Omental fat pad (tissue), 4 donors: ENCODE measurements around the gene MAPRE2. TPM values are rescaled to one million over a fixed set of nuclear protein-coding genes. Genes with fewer than 3 reads are reported as not detected.

Source experiments
- ATAC-seq: fragments of 150-250 bp; one replicate; pipeline ENCODE4 v1.9.1; 2016; ENCODE audit warnings: mild to moderate bottlenecking, moderate library complexity; ENCODE audit not compliant: low FRiP score
- DNase-seq: peaks from one replicate; pipeline ENCODE4 v3.0.0-alpha.2; 2019; ENCODE audit warnings: low spot score
- total RNA-seq, 4 donors: library from RNA; depleted of rRNA; stranded (reverse); fragments of >200 nt; gene quantifications; one replicate each; pipeline ENCODE4 v1.1.0, GENCODE V29; 2016
- TF ChIP-seq, protein P1 (sequence below), 3 donors: fragments of 450-650 bp; IDR thresholded peaks; one replicate each; pipeline ENCODE4 v1.5.1; 2016 to 2017; ENCODE audit warnings: antibody characterized with exemption in 3 of 3, mild to moderate bottlenecking in 3 of 3, moderate library complexity in 2 of 3

The MAPRE2 gene
- total RNA-seq, 4 donors from 2014 or later = 19.7 to 35.6 (median 24.8) TPM

DNA sequence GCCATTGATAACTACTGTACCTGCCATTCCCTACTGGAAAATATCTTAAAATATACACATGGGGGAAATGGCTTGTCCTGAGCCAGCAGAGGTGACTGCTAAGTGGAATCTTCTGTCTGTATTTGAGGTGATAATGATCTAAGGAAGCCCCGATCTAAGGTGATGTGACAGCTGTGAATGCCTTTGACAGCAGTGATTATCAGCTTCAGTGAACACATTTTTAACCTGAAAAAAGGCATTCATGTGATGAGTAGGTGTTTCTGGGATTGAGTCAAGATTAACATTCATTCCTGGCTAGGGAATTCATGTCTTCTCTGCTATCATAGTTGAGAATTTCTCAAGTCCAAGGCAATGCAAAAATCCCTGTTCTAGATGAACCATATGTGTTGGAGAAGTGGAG is 9.1 kb upstream of the MAPRE2 start:
- TF ChIP-seq, protein P1, sequence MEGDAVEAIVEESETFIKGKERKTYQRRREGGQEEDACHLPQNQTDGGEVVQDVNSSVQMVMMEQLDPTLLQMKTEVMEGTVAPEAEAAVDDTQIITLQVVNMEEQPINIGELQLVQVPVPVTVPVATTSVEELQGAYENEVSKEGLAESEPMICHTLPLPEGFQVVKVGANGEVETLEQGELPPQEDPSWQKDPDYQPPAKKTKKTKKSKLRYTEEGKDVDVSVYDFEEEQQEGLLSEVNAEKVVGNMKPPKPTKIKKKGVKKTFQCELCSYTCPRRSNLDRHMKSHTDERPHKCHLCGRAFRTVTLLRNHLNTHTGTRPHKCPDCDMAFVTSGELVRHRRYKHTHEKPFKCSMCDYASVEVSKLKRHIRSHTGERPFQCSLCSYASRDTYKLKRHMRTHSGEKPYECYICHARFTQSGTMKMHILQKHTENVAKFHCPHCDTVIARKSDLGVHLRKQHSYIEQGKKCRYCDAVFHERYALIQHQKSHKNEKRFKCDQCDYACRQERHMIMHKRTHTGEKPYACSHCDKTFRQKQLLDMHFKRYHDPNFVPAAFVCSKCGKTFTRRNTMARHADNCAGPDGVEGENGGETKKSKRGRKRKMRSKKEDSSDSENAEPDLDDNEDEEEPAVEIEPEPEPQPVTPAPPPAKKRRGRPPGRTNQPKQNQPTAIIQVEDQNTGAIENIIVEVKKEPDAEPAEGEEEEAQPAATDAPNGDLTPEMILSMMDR (IDR thresholded peaks at IDR 0.05) = no peak
- no peak for ATAC-seq
- DNase-seq = no peak

DNA sequence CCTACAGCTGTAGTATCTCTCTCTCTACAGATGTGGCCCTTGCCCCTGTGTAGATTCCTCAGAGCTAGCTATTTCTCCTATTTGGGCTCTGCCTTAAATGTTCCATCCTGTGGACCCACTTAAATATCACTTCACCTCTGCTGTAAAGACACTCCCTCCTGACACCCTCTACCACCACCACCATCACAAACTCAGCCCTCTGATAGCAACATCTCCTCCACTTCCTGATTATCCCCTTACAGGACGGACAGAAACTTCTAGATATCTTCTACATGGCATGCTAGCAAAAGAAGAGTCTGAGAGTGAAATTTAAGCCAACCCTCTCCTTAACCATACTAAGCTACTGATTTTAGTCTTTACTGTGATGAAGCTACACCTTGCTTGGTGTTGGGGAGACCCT is 3.2 kb upstream of the MAPRE2 start:
- DNase-seq (no peak), ATAC-seq (no peak)
- TF ChIP-seq, protein P1 (IDR thresholded peaks at IDR 0.05) = no peak

DNA sequence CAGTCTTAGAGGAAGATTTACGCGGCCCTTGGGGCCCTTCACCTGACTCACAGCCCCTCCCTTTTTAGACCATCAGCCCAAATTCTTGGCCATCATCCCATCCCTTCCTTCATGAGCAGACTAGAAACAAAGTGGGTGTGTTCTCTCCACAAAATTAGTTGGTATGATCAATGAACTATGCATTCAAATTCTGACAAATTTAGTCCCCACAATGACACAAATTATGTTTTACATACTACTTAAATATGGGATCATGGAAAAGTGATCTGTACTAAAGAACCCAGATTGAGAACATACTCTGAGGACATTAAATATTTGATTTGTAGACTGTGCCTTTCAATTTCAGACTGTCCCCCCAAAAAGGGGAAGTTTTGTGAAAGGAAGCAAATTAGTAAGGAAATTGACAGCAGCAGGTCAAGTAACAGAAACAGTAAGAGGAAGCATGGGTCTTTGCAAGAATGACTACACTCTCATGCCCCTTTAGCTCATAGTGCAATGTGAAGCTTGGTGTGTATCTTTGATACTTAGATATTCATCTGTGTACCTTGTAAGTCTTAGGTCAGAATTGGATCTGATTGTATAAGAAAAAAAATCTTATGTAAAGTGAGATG is 2.2 kb upstream of the MAPRE2 start:
- no peak for ATAC-seq
- no peak for DNase-seq
- TF ChIP-seq, protein P1 (IDR thresholded peaks at IDR 0.05) = no peak

DNA sequence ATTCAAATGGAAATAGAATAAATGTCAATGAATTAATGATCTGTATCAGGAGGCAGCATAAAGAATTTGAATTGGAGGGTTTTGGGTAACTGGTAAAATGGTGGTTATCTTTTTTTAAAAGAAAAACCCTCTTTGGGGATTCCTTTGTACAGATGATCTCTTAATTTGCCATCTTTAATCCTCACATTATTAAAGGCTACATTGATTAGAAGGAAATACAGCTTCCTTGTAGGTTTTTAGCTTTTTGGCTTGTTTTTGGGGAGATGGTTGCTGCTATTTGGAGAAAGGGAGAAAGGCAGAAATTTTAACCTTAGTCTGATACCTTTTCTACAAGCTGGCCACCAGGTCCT is 600 bp upstream of the MAPRE2 start:
- ATAC-seq (no peak), DNase-seq (no peak)
- TF ChIP-seq, protein P1 (IDR thresholded peaks at IDR 0.05) = no peak

DNA sequence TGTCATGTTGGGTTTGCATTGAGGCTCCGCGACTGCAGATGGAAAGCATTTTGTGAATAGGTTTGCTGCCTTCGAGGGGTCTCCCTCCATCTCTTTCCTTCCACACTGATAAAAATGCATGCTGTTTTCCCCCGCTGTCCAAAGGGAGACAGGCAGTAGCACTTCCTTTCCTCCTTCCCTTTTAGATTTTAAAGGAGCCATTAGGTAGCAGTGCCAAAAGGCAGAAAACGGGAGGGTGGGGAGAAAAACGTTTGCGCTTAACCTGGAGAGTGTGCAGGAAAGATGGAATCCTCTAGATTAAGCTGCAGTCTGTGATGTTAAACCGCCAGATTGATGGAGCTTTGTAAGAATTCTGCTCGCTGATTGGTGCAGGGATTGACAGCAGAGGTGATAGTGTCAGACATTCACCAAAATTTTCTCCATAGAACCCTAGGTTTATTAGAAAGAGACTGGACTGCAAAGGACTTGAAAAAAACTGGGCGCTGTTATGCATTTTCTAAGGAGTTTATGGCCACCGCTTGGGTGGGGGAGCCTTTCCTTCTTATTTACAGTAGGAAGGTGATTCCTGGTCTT is 688 bp downstream of the MAPRE2 start:
- ATAC-seq = peak; percentile 8
- TF ChIP-seq, protein P1 (IDR thresholded peaks at IDR 0.05) = no peak
- no peak for DNase-seq

DNA sequence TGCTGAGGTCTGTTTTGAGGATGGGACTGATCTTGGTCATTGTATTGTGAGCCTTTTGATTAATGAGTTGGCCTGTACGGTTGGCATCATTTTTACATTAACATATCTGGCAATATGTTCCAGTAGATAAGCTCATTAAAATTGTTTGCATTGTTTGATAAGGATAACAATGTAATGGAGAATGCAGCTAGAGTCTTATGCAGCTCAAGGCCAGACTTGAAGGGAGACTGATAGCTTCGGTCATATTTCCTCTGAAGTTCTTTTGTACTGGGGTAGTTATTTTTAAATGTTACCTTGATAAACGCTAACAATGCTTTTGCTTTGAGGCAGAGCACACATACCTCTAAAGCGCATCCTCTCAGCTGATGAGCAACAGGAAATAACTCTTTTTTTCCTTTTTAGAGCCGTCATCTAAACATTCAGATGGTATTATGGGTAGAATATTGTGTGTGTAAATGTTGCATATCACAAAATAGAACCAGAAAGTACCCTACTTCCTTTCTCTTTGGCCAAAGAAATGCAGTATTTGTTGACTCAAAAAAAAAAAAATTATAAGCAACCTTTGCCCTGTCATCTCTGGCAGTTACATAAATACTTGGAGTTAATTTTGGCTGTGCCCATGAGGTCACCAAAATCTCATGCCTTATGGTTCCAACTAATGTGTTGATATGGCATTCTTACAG is 1.3 kb downstream of the MAPRE2 start:
- TF ChIP-seq, protein P1 (IDR thresholded peaks at IDR 0.05) = no peak
- no peak for ATAC-seq
- no peak for DNase-seq

DNA sequence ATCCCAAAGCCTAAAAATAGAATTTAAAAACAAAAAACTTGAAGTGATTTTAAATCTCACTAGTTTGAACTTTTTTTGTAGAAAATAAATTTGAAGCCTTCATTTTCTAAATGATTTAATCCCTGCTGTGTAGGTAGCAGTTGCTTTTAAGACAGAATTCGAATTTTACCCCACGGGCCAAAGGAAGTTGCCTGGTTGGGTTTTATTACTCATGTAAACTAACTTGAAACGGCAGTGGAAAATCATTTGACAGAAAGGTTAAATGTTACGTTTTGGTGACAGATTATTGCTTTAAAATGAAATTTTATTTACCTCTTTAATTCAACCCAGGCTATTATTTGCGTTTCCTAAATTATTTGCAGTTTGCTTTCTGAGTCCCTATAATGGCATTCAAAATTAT is 2.0 kb downstream of the MAPRE2 start:
- DNase-seq = no peak
- TF ChIP-seq, protein P1 (IDR thresholded peaks at IDR 0.05) = no peak
- ATAC-seq = no peak
